ENCODE measurements around the gene RGPD8. TPM values are rescaled to one million over a fixed set of nuclear protein-coding genes. Genes with fewer than 3 reads are reported as not detected.

The RGPD8 gene
- total and polyA plus RNA-seq, 10 of the 15 experiments (the other 5 are each of a cell fraction or from before 2014, with no cell fraction given) = 0.24 to 9.6 (median 4.2) TPM

- POLR2A ChIA-PET = interaction anchor here (0.5 to 1.4 kb wide), 4 partner anchors 11 to 212 kb away, joined by 3 to 12 read pairs (median 4); partner anchors contain the start of gene CHCHD5
- no TSS peak for BruUV-seq (replicated peaks)
- RAD21 ChIA-PET (ENCODE audit: unreplicated experiment) = interaction anchor here (0.6 to 2.1 kb wide), 12 partner anchors 9 to 579 kb away, joined by 3 to 11 read pairs (median 3); partner anchors contain the start of gene CHCHD5
- no peaks in the 10 kb centered on the region for H4K20me1 ChIP-seq (ENCODE audit: control insufficient read depth, insufficient read depth)
- H3K27me3 ChIP-seq (replicated peaks in 1 of 2; ENCODE audit: control insufficient read depth in 2 of 2, insufficient read depth in 2 of 2, low read length in 1 of 2) = no peaks in the 10 kb centered on the region
- intact Hi-C loops (cut with micrococcal nuclease; ENCODE audit: unreplicated experiment) = loop anchor here (1.0 to 5.0 kb wide), 5 partner anchors 61 to 247 kb away; partner anchors contain the start of gene ZC3H8
- no peaks in the 10 kb centered on the region; a peak in 1 of 4 replicates for H3K36me3 ChIP-seq (ENCODE audit: control insufficient read depth in 2 of 2, insufficient read depth in 2 of 2, low read length in 1 of 2)
- WGBS (ENCODE audit: insufficient coverage, insufficient replicate concordance, low lambda C conversion rate, missing lambda C conversion rate) = 3% methylated on average over 20 of the region's 20 CpGs
- TF ChIP-seq DPF2 (IDR thresholded peaks at IDR 0.05) (no peak), CREM (IDR thresholded peaks at IDR 0.05; ENCODE audit: low read depth) (peak; percentile 17; the same call in 1 of the 2 replicates), PBX3 (IDR thresholded peaks at IDR 0.05; ENCODE audit: insufficient replicate concordance, low read depth, low read length) (no peak), SMC3 (IDR thresholded peaks at IDR 0.05; ENCODE audit: borderline replicate concordance, low read length) (peak; percentile 16; the same call in 1 of the 2 replicates), POLR2AphosphoS5 (IDR thresholded peaks at IDR 0.05; ENCODE audit: low read length) (no peak), CREB1 (IDR thresholded peaks at IDR 0.05; ENCODE audit: low read depth) (0 out of 2 replicates have a peak, but pooled peaks have one; percentile 35), CTCF (IDR thresholded peaks at IDR 0.05 in 2 of 3, conservative IDR thresholded peaks at IDR 0.05 in 1 of 3; ENCODE audit: control insufficient read depth in 2 of 3, extremely low read depth in 1 of 3, insufficient read depth in 1 of 3, low read depth in 3 of 3, low read length in 3 of 3) (peak in 2 of 3 experiments; percentile 15 to 28; a peak in 2 of 6 replicates), MYB (IDR thresholded peaks at IDR 0.05; ENCODE audit: borderline replicate concordance, low read depth, low read length) (no peak), MTA2 (IDR thresholded peaks at IDR 0.05; ENCODE audit: low read depth) (no peak)
- ATAC-seq (peak; percentile 15; the same call in 2 of the 3 replicates), FAIRE-seq (no peak), DNase-seq (ENCODE audit: low read depth, low spot score) (no peak)
- peak overlapping the region; percentile 3; the same call in 1 of the 2 replicates for H3K9ac ChIP-seq (ENCODE audit: control insufficient read depth, insufficient read depth, low read length)
- in situ Hi-C loops (cut with MboI) = loop anchor here (5.0 kb wide), 1 partner anchor 102 kb away; the partner anchor contains the start of gene CHCHD5
- peaks cover 14% of the 10 kb centered on the region for H3K4me1 ChIP-seq (ENCODE audit: control insufficient read depth, insufficient read depth, low read length)
- H2AFZ ChIP-seq (ENCODE audit: control insufficient read depth, low read depth, low read length) = peak overlapping the region; percentile 66
- H3K4me3 ChIP-seq = peak overlapping the region; percentile 87
- H3K9me3 ChIP-seq (replicated peaks; ENCODE audit: control insufficient read depth, insufficient read depth, low read length) = no peaks in the 10 kb centered on the region
- peak overlapping the region; percentile 87 for H3K4me2 ChIP-seq (ENCODE audit: control insufficient read depth, insufficient read depth)
- SMC1A ChIA-PET (ENCODE audit: uncharacterized antibody, unreplicated experiment) = interaction anchor here (0.9 to 2.0 kb wide), 9 partner anchors 13 to 461 kb away, joined by 3 to 7 read pairs (median 3); no protein-coding TSS in a partner anchor
- H3K79me2 ChIP-seq (ENCODE audit: control insufficient read depth, insufficient read depth, low read length) = peaks cover 14% of the 10 kb centered on the region
- H3K27ac ChIP-seq (ENCODE audit: control insufficient read depth, insufficient read depth) = no peak overlapping the region
- CTCF ChIA-PET = interaction anchor here (0.6 to 3.9 kb wide), 27 partner anchors 9 to 593 kb away, joined by 3 to 38 read pairs (median 5); partner anchors contain the start of genes CHCHD5 and ZC3H8
Observed at GRCh38 chr2:112480530-112481049, 47.1 kb upstream of the RGPD8 start.

All from GM12878 (cell line).